AML-193 (cell line): Measurements from ENCODE around the gene LIPH.
A peak's percentile ranks its signal among the peaks of the same experiment; 100 is the strongest.
"Not testable (repeated sequence)": the region's sequence is repeated elsewhere in the genome, so short reads cannot be mapped to it uniquely, and the experiment has no call there.

ENCODE experiments used
- DNase-seq, 2 experiments: peaks; one replicate each; lab custom pipeline; 2025; lab: John Stamatoyannopoulos, UW

LIPH gene

DNA sequence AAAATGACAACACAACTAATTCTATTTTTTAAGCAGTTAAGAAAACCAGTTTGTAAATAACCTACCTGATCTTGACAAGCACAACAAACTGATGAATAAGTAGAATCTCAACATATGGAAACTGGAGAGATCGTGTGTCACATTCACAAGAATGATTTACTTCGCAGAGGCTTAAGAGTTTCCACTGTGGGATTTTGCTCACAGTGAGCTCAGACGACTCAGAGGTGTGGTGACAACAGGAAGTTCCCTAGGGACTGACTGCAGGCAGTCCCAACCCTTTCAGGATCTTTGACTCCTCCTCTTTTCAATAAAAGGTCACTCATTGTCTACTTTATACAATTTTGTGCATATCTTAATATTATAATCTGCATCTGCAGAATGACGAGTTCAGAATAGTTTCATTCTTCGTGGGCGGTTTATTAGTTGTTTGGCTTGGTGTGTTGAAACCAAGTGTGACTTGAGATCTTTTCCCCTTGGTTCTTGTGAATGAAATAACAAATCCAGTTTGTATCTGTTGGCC is at the start of gene LIPH:
Gene LIPH (minus strand): TSS at position 231 of the 520 bp plus-strand sequence. CDS start 117 bp downstream, at position 114.
- DNase-seq = no peak

DNA sequence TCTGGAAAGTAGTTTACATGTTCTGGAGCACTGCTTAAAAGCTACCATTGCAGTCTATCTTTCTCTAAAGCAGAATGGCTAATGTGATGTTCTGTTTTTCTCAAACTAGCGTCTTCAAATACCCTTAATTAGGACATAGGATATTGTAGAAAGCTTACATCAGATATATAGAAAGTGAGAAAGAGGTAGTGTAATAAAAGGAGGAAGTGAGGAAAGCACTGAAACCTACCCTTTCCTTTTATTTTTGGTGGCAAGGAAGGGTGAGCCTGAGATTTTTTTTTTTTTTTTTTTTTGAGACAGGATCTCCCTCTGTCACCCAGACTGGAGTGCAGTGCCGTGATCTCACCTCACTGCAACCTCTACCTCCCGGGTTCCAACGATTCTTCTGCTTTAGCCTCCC is 43.1 kb upstream of the LIPH start:
- DNase-seq = peak; percentile 64 to 69

DNA sequence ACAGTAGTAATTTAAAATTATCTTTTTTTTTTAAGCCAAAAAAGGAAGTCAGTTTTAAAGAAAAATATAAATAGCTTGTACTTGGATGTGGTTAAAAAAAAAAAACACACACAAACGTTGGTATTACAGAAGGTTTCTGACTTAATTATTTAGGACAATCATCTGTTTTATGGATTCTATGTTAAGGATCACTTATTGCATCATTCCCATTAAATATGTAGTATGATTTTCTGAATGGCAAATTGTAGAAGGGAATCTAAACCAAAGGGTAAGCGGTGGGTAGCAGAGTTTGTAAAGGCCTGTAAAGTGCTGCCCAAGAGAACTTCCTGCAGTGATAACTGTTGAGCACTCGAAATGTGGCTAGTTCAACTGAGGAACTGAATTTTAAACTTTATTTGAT is 41.7 kb upstream of the LIPH start:
- DNase-seq = no peak

DNA sequence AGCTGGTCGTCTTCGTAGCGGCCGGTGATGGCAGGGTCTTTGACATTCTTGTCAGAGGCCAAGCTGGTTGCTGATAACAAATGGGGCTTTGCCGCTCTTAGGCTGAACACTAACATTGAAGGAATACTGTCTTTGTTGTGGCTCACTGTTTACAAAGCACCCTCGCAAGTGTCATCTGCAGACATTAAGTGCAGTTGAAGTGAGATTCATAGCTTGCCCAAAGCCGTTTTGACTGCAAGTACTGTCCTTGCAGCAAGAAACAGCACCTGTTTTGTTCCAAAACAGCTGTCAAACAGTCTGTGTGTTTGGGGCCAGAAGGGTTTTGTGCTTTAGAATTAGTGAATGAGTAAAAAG is 34.3 kb upstream of the LIPH start:
- DNase-seq = no peak

DNA sequence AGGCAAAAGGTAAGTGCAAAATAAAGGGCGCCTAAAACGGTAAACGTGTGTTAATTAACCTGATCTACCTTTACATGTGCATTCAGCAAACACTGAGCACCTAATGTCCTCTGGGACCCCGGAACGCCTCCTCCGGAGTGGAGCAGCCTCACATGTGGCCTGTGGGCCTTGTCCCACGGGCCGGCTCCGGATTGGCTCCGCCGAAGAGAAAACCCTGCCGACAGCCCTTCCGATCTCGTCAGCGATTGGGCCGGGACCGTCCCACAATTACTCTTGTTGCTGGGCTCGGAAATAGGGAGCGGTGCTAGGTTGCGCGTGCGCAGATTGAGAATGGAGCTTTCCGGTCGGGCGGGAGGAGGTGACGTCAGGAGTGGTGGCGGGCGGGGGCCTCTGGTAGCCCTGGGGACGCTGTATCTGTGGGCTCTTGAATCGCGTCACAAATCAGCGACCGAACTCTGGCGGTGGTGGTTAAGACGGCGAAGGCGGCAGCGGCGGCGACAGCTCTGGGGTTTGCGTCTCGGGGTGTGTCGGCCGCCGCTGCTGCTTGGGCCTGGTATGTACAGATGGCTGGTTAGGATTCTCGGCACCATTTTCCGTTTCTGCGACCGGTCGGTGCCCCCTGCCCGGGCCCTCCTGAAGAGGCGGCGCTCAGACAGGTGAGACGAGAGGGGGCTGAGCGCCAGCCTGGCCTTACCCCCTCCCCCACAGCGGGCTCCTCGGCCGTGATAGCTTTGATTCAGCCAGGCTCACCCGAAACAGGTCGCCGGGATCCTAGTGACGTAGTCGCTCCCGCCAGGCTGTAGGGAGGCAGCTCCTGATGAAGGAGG is 33.7 kb upstream of the LIPH start, which contains the start of gene SENP2:
Gene SENP2 (plus strand): TSS at position 437 of the 827 bp plus-strand sequence. CDS start 119 bp downstream, at position 556.
- peak; percentile 99 for DNase-seq

DNA sequence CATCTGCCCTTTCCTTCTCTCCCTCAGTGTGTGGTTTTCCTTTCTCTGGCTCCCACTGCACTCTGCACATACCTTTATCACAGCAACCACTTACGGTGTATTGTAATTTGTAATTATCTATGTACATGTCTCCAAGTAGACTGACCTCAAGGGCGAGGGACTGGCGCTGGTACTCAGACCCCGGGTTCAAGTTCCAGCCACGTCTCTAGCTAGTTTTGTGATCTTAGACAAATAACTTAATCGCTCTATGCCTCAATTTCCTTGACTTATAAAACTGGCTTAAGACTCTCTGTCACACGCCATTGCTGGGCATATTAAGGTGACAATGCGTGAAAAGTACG is 33.1 kb upstream of the LIPH start:
- no peak for DNase-seq

DNA sequence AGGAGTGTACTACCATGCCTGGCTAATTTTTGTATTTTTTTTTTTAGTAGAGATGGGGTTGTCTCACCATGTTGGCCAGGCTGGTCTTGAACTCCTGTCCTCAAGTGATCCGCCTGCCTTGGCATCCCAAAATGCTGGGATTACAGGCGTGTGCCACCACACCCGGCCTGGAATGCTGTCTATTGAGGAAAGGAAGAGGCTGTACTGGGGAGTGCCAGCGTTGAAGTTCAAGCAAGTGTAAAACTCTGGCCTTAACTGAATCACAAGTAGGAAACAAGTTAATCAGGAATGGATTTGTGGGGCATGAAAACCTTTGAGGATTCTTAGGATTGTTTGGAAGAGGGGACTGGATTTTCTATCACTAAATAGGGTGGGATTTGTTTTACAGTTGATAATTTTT is 32.3 kb upstream of the LIPH start:
- DNase-seq = no peak

DNA sequence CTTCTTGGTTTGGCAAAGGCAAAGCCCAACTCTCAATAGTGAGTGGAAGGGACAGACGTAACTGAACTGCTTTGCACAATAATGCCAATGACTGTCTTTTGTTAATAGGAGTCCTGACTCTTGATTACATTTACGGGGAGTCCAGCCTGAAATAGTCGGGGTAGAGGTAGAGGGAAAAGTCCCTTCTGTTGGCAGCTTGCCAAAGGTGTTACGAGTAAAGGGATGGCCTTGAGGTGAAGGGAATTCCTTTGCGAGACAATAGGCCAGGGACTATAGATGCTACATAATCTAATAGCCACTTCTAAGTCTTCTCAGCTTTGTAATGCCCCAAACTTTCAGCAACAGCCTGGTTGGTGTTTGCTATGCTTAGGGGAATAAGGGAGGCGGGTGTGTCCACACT is 31.5 kb upstream of the LIPH start:
- DNase-seq = no peak

DNA sequence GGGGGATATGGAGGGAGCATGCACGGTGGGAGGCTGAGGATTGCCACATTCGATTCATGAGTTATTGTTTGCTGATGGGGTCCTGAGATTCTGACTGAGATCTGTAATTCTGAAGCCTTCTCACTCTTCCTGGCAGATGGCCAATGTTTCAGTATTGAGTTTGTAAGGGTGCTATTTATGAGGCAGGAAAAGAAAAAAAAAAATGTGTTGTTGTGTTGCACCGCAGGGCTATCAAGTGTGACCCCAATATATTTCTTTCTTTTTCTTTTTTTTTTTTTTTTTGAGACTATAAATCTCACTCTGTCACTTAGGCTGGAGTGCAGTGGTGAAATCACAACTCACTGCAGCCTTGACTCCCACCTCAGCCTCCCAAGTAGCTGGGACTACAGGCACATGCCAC is 30.5 kb upstream of the LIPH start:
- DNase-seq = no peak

DNA sequence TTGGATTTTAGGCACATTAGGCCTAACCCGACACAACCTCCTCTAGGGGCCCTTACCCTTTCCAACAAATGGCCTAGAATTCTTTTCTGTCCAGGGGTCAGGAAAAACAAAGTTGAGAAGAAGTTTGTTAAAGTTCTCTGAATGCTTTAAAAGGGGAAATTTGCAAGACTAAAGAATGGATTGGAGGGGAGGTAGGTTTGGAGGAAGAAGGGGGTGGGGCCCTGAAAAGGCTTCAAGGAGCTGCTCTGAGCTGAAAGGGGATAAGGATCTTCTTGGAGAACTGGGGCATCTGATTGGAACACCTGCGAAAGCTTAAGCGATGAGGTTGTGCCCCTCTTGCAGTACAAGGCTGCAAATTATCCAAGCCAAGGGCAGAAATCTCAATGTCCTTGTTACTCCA is 29.8 kb upstream of the LIPH start:
- no peak for DNase-seq

DNA sequence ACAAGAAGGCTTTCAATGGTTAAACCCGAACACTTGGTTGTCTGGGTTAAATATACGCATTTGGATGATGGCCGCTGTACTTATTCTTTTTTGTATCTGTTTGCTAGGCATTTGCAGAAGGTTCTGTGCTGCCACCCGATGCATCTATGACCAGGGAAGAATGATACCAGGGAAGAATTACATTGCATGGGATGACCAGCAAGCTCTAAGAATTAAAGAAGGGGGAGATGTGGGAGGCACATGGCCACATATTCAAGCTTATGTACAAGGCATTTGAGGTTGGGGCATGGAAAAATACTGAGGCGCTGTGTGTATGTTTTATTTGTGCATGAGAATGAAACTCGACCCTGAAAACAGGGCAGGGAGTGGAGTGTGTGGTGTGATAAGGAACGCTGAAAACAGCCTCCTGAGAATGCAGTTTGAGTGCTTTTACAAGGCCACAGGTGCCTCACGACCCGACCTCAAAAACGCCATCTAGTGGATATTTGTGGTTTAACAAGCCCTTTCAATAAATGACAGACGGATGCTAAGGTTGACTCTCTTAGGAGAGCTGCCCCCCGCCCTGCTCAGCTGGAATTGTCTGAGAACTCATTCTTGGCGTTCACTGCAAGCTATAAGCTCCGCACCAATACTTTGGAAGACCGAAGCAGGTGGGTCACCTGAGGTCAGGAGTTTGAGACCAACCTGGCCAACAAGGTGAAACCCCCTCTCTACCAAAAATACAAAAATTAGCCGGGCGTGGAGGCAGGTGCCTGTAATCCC is 22.9 kb upstream of the LIPH start:
- DNase-seq = peak; percentile 71 to 74

DNA sequence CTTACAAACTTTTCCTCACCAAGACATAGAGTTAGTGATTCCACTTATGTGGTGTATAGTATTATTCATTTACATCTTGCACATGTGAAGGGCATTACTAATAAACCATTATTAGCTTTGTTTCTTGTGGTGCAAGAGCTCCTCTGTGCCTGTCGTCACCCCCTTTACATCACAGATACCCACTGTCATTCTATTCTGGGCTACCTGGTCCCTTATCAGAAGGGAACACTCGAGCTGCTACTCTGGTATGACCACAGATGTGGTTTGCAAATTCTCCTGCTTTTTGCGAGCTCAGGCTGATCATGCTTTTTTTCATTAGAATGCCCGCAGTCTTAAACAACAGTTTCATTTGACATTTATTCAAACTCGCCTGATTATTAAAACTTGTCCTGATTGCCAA is 19.8 kb upstream of the LIPH start:
- no peak for DNase-seq

DNA sequence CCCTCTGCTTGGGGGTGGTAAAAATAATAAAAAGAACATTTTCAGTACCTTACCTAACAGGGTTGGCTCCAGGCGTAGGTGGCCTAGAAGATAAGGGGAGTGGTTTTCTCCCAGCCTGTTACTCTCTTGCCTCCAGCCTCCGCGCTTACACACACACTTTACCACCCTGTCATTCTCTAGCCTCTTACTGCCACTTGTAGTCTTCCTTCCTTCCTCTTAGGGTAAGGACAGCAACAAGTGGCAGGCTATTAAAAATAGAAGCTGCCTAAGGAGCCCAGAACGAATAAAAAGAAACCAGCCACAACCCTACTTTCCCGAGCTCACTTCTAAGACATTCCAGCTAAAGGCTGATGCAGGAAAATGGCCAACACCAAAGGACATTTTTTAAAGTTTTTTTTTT is 9.6 kb upstream of the LIPH start:
- DNase-seq = no peak

DNA sequence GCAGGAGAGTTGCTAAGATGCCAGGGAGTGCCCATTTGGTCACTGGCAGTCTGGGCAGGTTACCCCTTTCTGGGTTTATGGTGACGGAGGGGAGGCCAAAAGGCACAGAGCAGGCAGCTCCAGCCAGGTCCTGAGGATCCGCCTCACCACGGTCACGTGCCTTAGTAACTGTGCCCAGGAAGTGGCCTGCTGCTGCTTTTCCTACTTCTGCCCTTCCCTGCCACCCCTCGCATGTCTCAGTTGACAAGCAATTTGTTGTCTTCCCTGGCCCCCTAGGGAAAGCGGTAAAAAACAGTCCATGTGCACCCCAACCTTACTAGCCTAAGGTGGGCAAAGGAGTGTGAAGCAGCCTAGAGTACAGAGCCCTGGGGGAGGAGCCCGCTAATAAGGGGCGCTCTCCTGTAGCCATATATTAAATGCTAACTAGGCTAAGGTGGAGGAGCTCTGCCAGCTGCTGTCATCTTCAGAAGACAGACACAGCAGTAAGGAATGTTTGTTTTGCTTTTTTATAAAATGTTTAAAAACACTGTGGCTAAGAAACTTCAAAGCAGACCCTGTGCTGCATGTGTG is 9.1 kb upstream of the LIPH start:
- DNase-seq = no peak

DNA sequence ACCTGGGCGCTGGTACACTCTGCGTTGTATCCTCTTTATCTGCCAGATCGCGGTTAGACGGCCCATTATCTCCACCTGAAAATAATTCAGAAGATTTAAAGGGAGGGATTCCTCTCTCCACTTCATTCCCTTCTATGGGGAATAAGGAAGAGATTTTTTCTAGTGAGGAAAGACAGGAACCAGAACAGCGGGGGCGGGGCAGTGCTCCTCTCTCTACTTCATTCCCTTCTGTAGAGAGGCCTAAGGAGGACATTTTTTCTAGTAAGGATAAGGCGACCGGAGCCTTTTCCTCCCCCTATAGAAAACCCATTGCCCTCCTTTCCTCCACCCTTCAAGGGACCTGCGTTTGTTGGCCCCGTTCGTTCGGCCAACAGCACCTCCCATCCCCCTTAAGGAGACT is 8.3 kb upstream of the LIPH start:
- DNase-seq = no peak

DNA sequence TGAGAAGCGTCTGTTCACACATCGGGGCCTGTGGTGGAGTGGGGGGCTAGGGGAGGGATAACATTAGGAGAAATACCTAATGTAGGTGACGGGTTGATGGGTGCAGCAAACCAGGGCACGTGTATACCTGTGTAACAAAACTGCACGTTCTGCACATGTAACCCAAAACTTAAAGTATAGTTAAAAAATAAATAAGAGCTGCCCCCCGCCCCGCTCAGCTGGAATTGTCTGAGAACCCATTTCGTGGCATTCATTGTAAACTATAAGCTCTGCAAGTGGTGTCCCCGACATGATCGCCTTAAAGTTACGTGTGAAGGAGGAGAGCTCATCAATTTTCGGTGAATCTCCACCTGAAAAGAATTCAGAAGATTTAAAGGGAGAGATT is 7.3 kb upstream of the LIPH start:
- no peak for DNase-seq

DNA sequence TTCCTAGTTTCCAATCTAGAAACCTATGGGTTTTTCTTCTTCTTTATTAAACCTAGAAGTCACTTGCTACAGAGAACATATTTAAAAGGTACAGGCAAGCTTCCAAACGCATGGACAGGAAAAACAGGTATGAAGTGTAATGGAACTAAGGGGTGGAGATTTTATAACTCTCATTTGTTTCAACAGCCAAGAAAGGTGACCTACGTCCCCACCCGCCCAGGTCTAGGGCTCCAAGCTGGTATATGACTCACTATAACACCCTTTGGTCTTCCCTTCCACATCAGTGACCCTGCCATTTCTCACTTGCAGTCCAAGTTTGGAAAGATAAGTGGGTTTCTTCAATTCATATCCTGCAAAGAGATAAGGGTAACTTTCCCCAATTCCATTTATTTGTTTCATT is 6.0 kb upstream of the LIPH start:
- DNase-seq = no peak

DNA sequence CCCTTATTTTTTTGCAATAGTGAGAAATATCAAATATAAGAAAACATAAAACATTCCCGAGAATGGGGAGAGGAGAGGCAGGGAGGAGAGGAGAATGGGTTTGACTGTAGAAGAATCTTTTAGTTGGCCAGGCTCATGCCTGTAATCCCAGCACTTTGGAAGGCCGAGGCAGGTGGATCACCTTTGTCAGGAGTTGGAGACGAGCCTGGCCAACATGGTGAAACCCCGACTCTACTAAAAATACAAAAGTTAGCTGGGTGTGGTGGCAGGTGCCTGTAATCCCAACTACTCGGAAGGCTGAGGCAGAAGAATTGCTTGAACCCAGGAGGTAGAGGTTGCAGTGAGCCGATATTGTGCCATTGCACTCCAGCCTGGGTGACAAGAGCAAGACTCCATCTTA is 4.3 kb upstream of the LIPH start:
- DNase-seq = not testable (repeated sequence)

DNA sequence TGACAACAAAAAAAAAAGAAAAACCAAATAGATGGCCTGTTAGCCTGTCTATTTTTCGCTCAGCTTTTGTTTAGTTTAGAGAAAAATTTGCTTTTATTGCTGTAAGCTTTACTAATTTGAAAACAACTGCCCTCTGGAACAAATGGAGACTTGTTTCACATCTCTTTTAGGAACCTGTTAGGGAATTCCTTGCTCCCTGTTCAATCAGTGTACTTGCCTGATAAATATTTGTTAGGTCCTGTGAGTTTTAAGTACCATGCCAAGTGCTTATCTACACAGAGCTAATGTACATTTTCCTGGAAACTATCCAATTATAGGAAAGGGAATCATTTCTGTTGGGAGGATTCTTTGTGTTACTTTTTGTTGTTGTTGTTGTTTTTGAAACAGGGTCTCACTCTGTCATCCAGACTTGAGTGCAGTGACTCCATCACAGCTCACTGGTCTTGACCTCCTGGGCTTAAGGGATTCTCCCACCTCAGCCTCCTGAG is 3.5 kb upstream of the LIPH start:
- no peak for DNase-seq

DNA sequence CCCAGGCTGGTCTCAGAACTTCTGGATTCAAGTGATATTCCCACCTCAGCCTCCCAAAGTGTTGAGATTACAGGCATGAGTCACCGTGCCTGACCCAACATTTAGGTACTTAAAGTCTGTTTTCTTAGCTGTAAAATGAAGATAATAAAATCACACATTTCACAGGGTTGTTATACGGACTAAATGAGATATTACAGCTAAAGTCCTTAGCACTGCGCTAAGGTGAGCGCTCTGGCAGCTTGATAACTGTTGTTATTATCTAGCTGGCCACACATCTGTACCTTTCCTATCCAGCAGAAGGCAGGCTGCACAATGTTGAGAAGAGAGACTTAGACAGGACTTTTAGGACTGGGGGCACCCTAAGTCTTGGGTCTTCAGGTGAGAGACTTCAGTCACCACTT is 2.7 kb upstream of the LIPH start:
- no peak for DNase-seq

DNA sequence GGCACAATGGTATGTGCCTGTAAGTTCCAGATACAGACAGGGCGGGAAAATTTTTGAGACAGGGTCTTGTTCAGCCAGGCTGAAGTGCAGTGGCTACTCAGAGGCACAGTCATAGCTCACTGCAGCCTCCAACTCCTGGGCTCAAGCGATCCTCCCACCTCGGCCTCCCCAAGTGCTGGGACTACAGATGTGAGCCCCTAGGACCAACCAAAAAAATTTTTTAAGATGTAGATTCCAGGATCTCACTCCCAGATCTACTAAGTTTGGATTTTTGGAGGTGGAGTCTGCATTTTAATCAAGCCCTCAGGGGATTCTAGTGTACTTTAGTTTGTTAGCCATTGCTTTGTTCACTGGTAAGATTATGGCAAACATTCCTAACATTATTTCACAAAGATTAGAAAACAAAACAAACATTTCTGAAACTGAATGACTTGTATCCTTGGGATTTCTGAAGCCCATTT is 2.7 kb downstream of the LIPH start:
- DNase-seq = no peak

DNA sequence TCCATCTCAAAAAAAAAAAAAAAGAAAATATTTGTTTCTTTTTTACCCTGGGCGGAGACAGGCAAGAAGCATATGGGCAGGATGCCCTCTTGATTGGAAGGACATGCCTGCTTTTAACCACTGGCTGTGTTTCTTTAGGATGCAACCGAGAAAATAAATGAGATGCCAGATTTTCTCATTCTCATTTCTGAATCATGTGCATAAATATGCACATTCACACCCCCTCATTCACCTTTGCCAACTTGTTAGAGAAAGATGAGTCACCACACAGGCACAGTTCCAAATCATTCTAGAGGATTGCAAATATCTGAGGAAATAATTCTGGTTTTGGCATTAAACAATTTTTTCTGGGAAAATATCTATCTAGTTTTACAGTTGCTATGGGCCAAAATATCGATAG is 3.3 kb downstream of the LIPH start:
- DNase-seq = no peak

DNA sequence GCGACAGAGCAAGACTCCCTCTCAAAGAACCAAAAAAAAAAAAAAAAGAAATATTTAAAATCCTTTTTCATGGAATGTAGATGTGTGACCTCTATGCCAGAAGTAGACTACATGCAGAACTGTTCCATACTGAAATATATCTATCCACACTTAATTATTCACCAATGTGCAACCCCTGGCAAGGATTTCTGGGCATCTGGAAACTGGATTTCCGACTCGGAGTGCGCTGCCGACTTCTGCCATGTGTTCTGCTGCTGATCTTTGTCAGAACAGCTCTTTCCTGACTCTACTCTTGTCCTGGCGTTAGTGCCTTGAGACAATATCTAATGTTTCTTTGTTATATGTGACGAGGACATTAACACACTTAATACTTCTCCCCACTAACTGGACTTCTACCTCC is 11.7 kb downstream of the LIPH start:
- DNase-seq = no peak
